Breast epithelium (tissue), 4 donors: ENCODE data around the gene ADAMTSL3. TPM values are rescaled to one million over a fixed set of nuclear protein-coding genes. Genes with fewer than 3 reads are reported as not detected.

ENCODE experiments used
- DNase-seq, 2 donors: peaks; one replicate each; pipeline ENCODE4 v3.0.0-alpha.2; 2019; ENCODE audit warnings: low spot score in 2 of 2
- H3K27ac ChIP-seq, 2 donors: fragments of 200-600 bp; sonication (generic) in 1 of 2; one replicate each; pipeline ENCODE4 v1.5.1; 2016 to 2019; ENCODE audit warnings: mild to moderate bottlenecking in 1 of 2
- H3K27me3 ChIP-seq, 2 donors: fragments of 200-600 bp; sonication (generic) in 1 of 2; one replicate each; pipeline versions ENCODE4 v1.5.1 to v1.6.0; 2017 to 2019; ENCODE audit warnings: control low read depth in 1 of 2, mild to moderate bottlenecking in 1 of 2
- H3K36me3 ChIP-seq: fragments of 200-600 bp; one replicate; pipeline ENCODE4 v1.5.1; 2019
- H3K4me1 ChIP-seq, 2 donors: fragments of 200-600 bp; sonication (generic); one replicate each; pipeline ENCODE4 v1.5.1; 2016 to 2019; ENCODE audit warnings: control low read depth in 1 of 2
- H3K4me3 ChIP-seq, 3 donors: fragments of 200-600 bp; sonication (generic); 1 replicate in 2 of 3; 2 replicates in 1 of 3; pipeline ENCODE4 v1.5.1; 2016 to 2019; ENCODE audit warnings: mild to moderate bottlenecking in 3 of 3, moderate library complexity in 2 of 3
- H3K9me3 ChIP-seq, 2 donors: fragments of 200-600 bp; sonication (generic) in 1 of 2; one replicate each; pipeline ENCODE4 v1.5.1; 2016 to 2019; ENCODE audit warnings: control low read depth in 1 of 2
- POLR2A ChIP-seq: fragments of 450-650 bp; IDR thresholded peaks from one replicate; pipeline ENCODE4 v1.6.1; 2016; ENCODE audit warnings: antibody characterized with exemption, mild to moderate bottlenecking, moderate library complexity
- POLR2AphosphoS5 ChIP-seq, 3 donors: sonication (generic); formaldehyde crosslinking; IDR thresholded peaks; one replicate each; pipeline ENCODE4 v1.6.1; 2017; ENCODE audit warnings: antibody characterized with exemption in 3 of 3
- intact Hi-C: fragments of 100-400 bp; cut with DNase I; formaldehyde crosslinking; loops from one replicate; pipeline ENCODE4 v1.15.1; 2023; ENCODE audit warnings: low total_unique reads
- total RNA-seq, 3 donors: library from RNA; depleted of rRNA; stranded (reverse); fragments of >200 nt; gene quantifications; one replicate each; pipeline ENCODE4 v1.1.0, GENCODE V29; 2016
- TF ChIP-seq, protein P1 (sequence below), 3 donors: fragments of 450-650 bp; IDR thresholded peaks; one replicate each; pipeline ENCODE4 v1.5.1; 2016 to 2017; ENCODE audit warnings: antibody characterized with exemption in 3 of 3, mild to moderate bottlenecking in 3 of 3, moderate library complexity in 3 of 3

The ADAMTSL3 gene
- total RNA-seq, 3 donors from 2014 or later: 1.8 to 3.9 (median 2.7) TPM

DNA sequence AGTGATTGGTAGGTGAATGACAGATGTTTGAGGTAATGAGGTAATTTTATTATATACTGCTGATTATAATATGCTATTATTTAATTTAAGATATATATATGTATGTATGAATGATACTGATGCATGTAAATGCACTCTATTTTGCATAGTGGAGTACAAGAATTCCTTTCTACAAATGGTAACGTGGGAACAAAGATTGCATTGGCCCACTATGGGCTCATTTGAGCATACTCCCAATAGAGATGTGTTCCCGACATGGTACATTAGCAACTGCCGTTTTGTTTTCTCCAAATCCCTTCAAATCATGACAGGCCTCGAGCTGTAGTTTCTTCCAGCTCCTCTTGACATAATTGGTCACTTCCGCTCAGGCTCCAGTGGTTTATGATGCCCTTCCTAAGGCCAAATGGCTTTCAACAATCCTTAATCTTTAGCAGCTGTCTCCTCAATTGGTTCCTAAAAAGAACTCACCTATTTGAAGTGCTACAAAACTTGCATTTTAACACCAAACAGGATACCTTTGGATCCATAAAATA lies 266.1 kb downstream of the ADAMTSL3 start:
- Histone ChIP-seq H3K9me3 (no peaks in the 10 kb centered on the region), H3K27ac (no peak overlapping the region), H3K36me3 (no peaks in the 10 kb centered on the region), H3K4me3 (no peak overlapping the region), H3K4me1 (no peaks in the 10 kb centered on the region), H3K27me3 (no peaks in the 10 kb centered on the region)
- DNase-seq: no peak
- TF ChIP-seq POLR2AphosphoS5 (IDR thresholded peaks at IDR 0.05): no peak
- intact Hi-C loops: no loop called here

DNA sequence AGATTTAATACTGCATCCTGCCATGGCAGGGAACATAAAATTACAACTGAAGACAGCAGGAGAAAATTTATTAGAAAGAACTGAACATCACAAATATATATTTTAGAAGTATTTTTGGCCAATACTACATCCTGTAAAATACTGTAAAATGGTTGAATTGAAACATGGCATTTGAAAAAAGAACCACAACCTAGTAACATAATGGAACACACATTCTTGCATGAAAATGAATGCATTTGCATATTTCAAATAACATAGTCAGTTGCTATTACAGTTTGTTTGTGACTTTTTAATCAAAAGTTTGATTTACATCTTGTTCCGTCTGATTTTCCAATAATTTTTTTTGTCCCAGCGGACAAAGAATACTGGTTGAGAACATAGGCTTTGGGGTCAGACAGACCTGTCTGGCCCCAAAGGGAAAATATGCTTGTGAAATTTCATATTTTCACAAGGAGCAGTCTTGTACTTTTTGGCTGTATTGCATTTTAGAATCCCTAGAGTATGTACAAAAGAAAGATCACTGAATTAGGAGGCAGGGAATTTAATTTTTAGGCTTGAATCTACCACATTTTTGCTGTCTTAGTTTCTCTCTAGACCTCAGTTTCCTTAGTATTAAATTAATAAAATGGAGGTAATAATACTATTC lies 268.8 kb downstream of the ADAMTSL3 start:
- no peak overlapping the region for H3K4me3 ChIP-seq
- intact Hi-C loops: loop anchor here (1.0 kb wide), 1 partner anchor 22 kb away; no protein-coding TSS in a partner anchor
- H3K4me1 ChIP-seq: no peaks in the 10 kb centered on the region
- no peak for DNase-seq
- TF ChIP-seq POLR2A (no peak), POLR2AphosphoS5 (IDR thresholded peaks at IDR 0.05) (no peak)
- TF ChIP-seq, protein P1, sequence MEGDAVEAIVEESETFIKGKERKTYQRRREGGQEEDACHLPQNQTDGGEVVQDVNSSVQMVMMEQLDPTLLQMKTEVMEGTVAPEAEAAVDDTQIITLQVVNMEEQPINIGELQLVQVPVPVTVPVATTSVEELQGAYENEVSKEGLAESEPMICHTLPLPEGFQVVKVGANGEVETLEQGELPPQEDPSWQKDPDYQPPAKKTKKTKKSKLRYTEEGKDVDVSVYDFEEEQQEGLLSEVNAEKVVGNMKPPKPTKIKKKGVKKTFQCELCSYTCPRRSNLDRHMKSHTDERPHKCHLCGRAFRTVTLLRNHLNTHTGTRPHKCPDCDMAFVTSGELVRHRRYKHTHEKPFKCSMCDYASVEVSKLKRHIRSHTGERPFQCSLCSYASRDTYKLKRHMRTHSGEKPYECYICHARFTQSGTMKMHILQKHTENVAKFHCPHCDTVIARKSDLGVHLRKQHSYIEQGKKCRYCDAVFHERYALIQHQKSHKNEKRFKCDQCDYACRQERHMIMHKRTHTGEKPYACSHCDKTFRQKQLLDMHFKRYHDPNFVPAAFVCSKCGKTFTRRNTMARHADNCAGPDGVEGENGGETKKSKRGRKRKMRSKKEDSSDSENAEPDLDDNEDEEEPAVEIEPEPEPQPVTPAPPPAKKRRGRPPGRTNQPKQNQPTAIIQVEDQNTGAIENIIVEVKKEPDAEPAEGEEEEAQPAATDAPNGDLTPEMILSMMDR (IDR thresholded peaks at IDR 0.05): no peak
- H3K27ac ChIP-seq: no peak overlapping the region
- H3K36me3 ChIP-seq: no peaks in the 10 kb centered on the region
- no peaks in the 10 kb centered on the region for H3K9me3 ChIP-seq
- no peaks in the 10 kb centered on the region for H3K27me3 ChIP-seq

DNA sequence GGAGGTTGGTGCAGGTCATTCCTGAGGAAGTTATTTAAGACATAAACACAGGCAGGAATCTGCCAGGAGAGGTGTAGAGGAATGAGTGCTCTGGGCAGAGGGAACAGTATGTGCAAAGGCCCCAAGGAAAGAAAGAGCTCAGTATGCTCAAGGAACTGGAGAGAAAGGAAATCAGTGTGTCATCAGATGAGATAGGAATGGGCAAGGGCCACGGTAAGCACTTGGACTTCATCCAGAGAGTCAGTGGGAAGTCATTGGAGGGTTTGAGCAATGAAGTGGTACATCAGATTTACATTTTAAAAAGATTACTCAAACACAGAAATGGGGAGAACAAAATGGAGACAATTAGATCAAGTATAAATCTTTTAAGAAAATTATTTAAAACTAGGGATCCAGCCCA lies 272.2 kb downstream of the ADAMTSL3 start:
- Histone ChIP-seq H3K9me3 (no peaks in the 10 kb centered on the region), H3K4me3 (no peak overlapping the region), H3K36me3 (no peaks in the 10 kb centered on the region), H3K27ac (no peak overlapping the region), H3K27me3 (no peaks in the 10 kb centered on the region), H3K4me1 (no peaks in the 10 kb centered on the region)
- DNase-seq: no peak
- intact Hi-C loops: no loop called here
- TF ChIP-seq, protein P1 (IDR thresholded peaks at IDR 0.05): no peak
- TF ChIP-seq POLR2A: no peak

DNA sequence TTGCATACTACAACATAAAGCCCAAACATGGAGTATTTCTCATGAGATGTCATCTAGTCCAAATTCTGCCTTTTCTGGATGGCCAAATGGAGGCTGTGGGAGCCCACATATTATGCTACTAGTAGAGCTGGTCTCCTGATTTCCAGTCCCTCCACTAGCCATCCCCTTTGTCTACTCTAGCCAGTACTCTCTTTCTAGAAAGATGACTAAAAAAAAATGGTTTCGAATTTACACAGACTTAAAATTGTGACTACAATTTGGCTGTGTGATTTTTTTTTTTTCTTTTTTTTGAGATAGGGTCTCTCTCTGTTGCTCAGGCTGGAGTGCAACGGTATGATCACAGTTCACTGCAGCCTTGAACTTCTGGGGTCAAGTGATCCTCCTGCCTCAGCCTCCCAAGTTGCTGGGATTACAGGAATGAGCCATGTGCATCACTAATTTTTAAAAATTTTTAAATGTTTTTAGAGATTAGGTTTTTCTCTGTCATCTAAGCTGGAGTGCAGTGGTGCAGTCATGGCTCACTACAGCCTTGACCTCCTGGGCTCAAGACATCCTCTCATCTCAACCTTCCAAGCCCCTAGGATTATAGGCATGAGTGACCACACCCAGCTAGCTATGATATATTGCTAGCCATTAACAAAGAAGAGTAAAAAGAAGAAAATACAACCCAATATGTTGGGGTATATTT lies 273.9 kb downstream of the ADAMTSL3 start:
- H3K4me3 ChIP-seq: no peak overlapping the region
- no peaks in the 10 kb centered on the region for H3K9me3 ChIP-seq
- H3K27me3 ChIP-seq: no peaks in the 10 kb centered on the region
- no peak for DNase-seq
- no peak overlapping the region for H3K27ac ChIP-seq
- H3K4me1 ChIP-seq: no peaks in the 10 kb centered on the region
- intact Hi-C loops: no loop called here
- TF ChIP-seq, protein P1 (IDR thresholded peaks at IDR 0.05): no peak
- TF ChIP-seq POLR2AphosphoS5 (IDR thresholded peaks at IDR 0.05): no peak
- no peak for TF ChIP-seq POLR2A
- H3K36me3 ChIP-seq: no peaks in the 10 kb centered on the region

DNA sequence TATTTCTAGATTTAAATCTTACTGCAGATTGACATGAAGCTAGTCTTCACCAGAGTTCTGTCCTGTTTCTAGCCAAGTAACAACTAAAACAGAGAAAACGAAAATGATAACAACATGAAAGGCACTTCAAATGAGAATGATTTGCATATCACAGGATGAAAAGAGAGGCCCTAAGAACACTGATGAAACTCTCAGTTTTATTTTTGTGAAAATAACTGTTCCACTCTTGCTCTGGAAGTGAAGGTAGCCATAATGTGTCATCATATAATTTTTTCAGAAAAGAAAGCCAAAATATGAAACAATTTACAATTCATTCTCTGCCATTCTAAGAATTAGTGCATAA lies 274.4 kb downstream of the ADAMTSL3 start:
- Histone ChIP-seq H3K9me3 (no peaks in the 10 kb centered on the region), H3K27me3 (no peaks in the 10 kb centered on the region), H3K4me1 (no peaks in the 10 kb centered on the region), H3K4me3 (no peak overlapping the region), H3K27ac (no peak overlapping the region), H3K36me3 (no peaks in the 10 kb centered on the region)
- TF ChIP-seq, protein P1 (IDR thresholded peaks at IDR 0.05): no peak
- no peak for TF ChIP-seq POLR2AphosphoS5 (IDR thresholded peaks at IDR 0.05)
- TF ChIP-seq POLR2A: no peak
- DNase-seq: no peak
- intact Hi-C loops: no loop called here
